HepG2 (cell line): ENCODE measurements around the gene BMF. TPM values are rescaled to one million over a fixed set of nuclear protein-coding genes. Genes with fewer than 3 reads are reported as not detected.

Source experiments
- BRCA1 ChIP-seq: sonication (generic); formaldehyde crosslinking; IDR thresholded peaks from 2 replicates; pipeline ENCODE4 v1.4.0; 2020; ENCODE audit warnings: missing genetic modification reagents
- BRD4 ChIP-seq: sonication (generic); formaldehyde crosslinking; IDR thresholded peaks from 2 replicates; pipeline ENCODE4 v1.4.0; 2020; ENCODE audit warnings: missing genetic modification reagents
- ESRRA ChIP-seq: sonication (generic); formaldehyde crosslinking; IDR thresholded peaks from 2 replicates; pipeline ENCODE4 v1.5.1; 2020; ENCODE audit warnings: mild to moderate bottlenecking, low read depth, missing genetic modification reagents
- FOXA3 ChIP-seq: IDR thresholded peaks from 2 replicates; pipeline ENCODE4 v1.6.1; 2016; ENCODE audit warnings: missing genetic modification reagents, missing compliant biosample characterization
- FOXP1 ChIP-seq, 2 experiments: fragments of 450-650 bp in 1 of 2; IDR thresholded peaks; 2 replicates each; pipeline ENCODE4 v1.6.1; 2017 to 2018; ENCODE audit warnings: antibody characterized with exemption in 1 of 2
- HNF4A ChIP-seq: sonication (generic); formaldehyde crosslinking; IDR thresholded peaks from 2 replicates; pipeline ENCODE4 v1.4.0; 2020; ENCODE audit warnings: missing genetic modification reagents
- ISL2 ChIP-seq: sonication (generic); formaldehyde crosslinking; IDR thresholded peaks from 2 replicates; pipeline ENCODE4 v1.5.0; 2020; ENCODE audit warnings: missing genetic modification reagents
- NCOA2 ChIP-seq: sonication (generic); formaldehyde crosslinking; IDR thresholded peaks from 2 replicates; pipeline ENCODE4 v1.8.0; 2022; ENCODE audit warnings: inconsistent platforms
- SOX5 ChIP-seq: IDR thresholded peaks from 2 replicates; pipeline ENCODE4 v1.6.1; 2016; ENCODE audit warnings: borderline replicate concordance
- SP4 ChIP-seq: sonication (generic); formaldehyde crosslinking; IDR thresholded peaks from 2 replicates; pipeline ENCODE4 v1.8.1; 2023; ENCODE audit warnings: mild to moderate bottlenecking, missing genetic modification reagents
- SRF ChIP-seq: IDR thresholded peaks from 2 replicates; pipeline ENCODE4 v1.6.1; 2011; ENCODE audit warnings: mild to moderate bottlenecking, low read depth, low read length, moderate library complexity
- ZNF274 ChIP-seq: sonication (generic); formaldehyde crosslinking; IDR thresholded peaks from 2 replicates; pipeline ENCODE4 v1.5.1; 2020; ENCODE audit warnings: mild to moderate bottlenecking, missing genetic modification reagents
- ZNF543 ChIP-seq: sonication (generic); formaldehyde crosslinking; IDR thresholded peaks from 2 replicates; pipeline ENCODE4 v1.4.0; 2020; ENCODE audit warnings: mild to moderate bottlenecking, missing genetic modification reagents
- polyA plus RNA-seq, 8 experiments: library from polyadenylated mRNA; depleted of rRNA in 3 of 8; stranded (reverse) in 7 of 8; unstranded in 1 of 8; fragments of >200 nt; fragmentation: Illumina TruSeq in 4 of 8; extraction: Trizol in 4 of 8; gene quantifications; 2 replicates each; pipeline versions ENCODE4 v1.2.1 to v1.2.3, GENCODE V29; 2011 to 2016; ENCODE audit warnings: low read depth in 4 of 8, missing spikeins in 1 of 8, mixed read lengths in 1 of 8; ENCODE audit not compliant: insufficient read depth in 1 of 8
- total RNA-seq, 5 experiments: library from RNA; depleted of rRNA; stranded (reverse); fragments of >200 nt; fragmentation: Illumina TruSeq; extraction: Trizol; gene quantifications; 2 replicates each; pipeline ENCODE4 v1.2.3, GENCODE V29; 2016; ENCODE audit warnings: low read depth in 1 of 5
- TF ChIP-seq, protein P1 (sequence below): sonication (generic); formaldehyde crosslinking; IDR thresholded peaks from 2 replicates; pipeline ENCODE4 v1.4.0; 2020; ENCODE audit warnings: missing genetic modification reagents
- TF ChIP-seq, protein P2 (sequence below): sonication (generic); formaldehyde crosslinking; IDR thresholded peaks from 2 replicates; pipeline ENCODE4 v1.4.0; 2020; ENCODE audit warnings: missing genetic modification reagents, borderline replicate concordance
- TF ChIP-seq, protein P3 (sequence below), 2 experiments: sonication (generic) in 1 of 2; formaldehyde crosslinking in 1 of 2; IDR thresholded peaks; 2 replicates each; pipeline versions ENCODE4 v1.5.1 to v1.6.1; 2011 to 2020; ENCODE audit warnings: borderline replicate concordance in 1 of 2, low read depth in 1 of 2, low read length in 1 of 2, mild to moderate bottlenecking in 1 of 2, missing genetic modification reagents in 1 of 2, moderate library complexity in 1 of 2
- TF ChIP-seq, protein P4 (sequence below): sonication (generic); formaldehyde crosslinking; IDR thresholded peaks from 2 replicates; pipeline ENCODE4 v1.5.0; 2020; ENCODE audit warnings: mild to moderate bottlenecking, missing genetic modification reagents, borderline replicate concordance

The BMF gene
- total and polyA plus RNA-seq, 2 of the 13 experiments (the other 11 are each of a cell fraction or from before 2014, with no cell fraction given), result 8.7 to 15.9 TPM

DNA sequence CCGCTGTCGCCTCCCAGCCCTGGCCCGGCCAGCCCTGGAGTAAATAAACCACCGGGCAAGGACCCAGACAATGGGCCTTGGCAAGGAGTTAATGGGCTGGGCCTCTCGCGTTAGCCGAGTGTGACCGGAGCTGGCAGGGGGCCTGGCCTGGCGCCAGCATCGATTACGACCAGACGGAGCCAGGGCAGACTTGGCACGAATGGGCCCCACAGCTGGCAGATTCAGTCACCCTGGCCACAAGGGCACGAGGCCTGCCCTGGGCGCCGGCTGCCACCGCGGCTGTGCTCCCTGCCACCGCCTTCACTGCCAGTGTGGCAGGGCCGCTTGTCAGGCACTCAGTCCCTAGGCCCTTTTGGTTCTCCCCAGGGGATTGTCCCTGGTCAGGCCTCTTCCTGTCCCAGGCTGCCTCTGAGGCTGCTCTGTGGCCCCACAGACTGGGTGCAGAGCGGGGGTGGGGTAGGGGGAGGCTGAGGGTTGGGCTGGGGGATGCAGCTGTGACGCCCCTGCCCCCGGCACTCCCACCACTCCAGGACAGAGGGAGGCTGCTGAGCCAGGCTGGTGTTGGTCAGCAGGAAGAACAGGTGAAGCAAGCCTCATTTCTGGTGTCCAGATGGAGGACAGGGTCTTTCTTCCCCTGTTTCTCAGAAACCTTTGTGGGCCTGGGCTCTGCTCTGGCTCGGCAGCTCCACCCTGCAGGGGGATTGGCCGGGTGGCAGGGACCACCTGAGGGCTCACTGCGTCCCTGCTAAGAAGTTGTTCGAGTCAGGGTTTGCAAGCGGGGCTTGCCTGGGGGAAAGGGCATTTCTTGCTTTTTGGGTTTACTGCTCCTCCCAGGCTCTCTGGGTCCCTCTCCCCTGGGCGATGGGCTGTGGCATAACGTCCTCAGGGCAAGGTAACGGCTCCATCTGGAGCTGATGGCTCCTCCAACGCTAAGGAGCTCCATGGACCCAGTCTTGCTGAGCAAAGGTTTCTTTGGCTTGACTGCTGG is 39.2 kb downstream of the BMF start (continued):
- TF ChIP-seq, protein P1, sequence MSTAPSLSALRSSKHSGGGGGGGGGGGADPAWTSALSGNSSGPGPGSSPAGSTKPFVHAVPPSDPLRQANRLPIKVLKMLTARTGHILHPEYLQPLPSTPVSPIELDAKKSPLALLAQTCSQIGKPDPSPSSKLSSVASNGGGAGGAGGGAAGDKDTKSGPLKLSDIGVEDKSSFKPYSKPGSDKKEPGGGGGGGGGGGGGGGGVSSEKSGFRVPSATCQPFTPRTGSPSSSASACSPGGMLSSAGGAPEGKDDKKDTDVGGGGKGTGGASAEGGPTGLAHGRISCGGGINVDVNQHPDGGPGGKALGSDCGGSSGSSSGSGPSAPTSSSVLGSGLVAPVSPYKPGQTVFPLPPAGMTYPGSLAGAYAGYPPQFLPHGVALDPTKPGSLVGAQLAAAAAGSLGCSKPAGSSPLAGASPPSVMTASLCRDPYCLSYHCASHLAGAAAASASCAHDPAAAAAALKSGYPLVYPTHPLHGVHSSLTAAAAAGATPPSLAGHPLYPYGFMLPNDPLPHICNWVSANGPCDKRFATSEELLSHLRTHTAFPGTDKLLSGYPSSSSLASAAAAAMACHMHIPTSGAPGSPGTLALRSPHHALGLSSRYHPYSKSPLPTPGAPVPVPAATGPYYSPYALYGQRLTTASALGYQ (CRISPR knock-in tag), result peak; percentile 45; the same call in 1 of the 2 replicates
- no peak for TF ChIP-seq SRF
- TF ChIP-seq NCOA2 (CRISPR knock-in tag), result peak; percentile 29; the same call in 1 of the 2 replicates
- 0 out of 2 replicates have a peak, but pooled peaks have one; percentile 38 for TF ChIP-seq BRCA1 (CRISPR knock-in tag)
- TF ChIP-seq, protein P2, sequence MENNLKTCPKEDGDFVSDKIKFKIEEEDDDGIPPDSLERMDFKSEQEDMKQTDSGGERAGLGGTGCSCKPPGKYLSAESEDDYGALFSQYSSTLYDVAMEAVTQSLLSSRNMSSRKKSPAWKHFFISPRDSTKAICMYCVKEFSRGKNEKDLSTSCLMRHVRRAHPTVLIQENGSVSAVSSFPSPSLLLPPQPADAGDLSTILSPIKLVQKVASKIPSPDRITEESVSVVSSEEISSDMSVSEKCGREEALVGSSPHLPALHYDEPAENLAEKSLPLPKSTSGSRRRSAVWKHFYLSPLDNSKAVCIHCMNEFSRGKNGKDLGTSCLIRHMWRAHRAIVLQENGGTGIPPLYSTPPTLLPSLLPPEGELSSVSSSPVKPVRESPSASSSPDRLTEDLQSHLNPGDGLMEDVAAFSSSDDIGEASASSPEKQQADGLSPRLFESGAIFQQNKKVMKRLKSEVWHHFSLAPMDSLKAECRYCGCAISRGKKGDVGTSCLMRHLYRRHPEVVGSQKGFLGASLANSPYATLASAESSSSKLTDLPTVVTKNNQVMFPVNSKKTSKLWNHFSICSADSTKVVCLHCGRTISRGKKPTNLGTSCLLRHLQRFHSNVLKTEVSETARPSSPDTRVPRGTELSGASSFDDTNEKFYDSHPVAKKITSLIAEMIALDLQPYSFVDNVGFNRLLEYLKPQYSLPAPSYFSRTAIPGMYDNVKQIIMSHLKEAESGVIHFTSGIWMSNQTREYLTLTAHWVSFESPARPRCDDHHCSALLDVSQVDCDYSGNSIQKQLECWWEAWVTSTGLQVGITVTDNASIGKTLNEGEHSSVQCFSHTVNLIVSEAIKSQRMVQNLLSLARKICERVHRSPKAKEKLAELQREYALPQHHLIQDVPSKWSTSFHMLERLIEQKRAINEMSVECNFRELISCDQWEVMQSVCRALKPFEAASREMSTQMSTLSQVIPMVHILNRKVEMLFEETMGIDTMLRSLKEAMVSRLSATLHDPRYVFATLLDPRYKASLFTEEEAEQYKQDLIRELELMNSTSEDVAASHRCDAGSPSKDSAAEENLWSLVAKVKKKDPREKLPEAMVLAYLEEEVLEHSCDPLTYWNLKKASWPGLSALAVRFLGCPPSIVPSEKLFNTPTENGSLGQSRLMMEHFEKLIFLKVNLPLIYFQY (CRISPR knock-in tag), result peak; percentile 55; the same call in 1 of the 2 replicates
- no peak for TF ChIP-seq SP4 (CRISPR knock-in tag)
- TF ChIP-seq FOXA3 (CRISPR knock-in tag), result 0 out of 2 replicates have a peak, but pooled peaks have one; percentile 34
- TF ChIP-seq, protein P3, sequence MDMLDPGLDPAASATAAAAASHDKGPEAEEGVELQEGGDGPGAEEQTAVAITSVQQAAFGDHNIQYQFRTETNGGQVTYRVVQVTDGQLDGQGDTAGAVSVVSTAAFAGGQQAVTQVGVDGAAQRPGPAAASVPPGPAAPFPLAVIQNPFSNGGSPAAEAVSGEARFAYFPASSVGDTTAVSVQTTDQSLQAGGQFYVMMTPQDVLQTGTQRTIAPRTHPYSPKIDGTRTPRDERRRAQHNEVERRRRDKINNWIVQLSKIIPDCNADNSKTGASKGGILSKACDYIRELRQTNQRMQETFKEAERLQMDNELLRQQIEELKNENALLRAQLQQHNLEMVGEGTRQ (IDR thresholded peaks at IDR 0.05; ENCODE audit: low read depth, low read length), result no peak
- TF ChIP-seq, protein P3 (CRISPR knock-in tag; IDR thresholded peaks at IDR 0.05; ENCODE audit: borderline replicate concordance), result no peak
- peak; percentile 58; the same call in 1 of the 2 replicates for TF ChIP-seq ZNF274 (CRISPR knock-in tag)
- 0 out of 2 replicates have a peak, but pooled peaks have one; percentile 39 for TF ChIP-seq ISL2 (CRISPR knock-in tag)
- TF ChIP-seq ZNF543 (CRISPR knock-in tag), result peak; percentile 48; the same call in 1 of the 2 replicates
- TF ChIP-seq SOX5 (CRISPR knock-in tag), result peak; percentile 73; the same call in 1 of the 2 replicates
- TF ChIP-seq HNF4A (CRISPR knock-in tag), result peak; percentile 31; the same call in 1 of the 2 replicates
- no peak for TF ChIP-seq ESRRA (CRISPR knock-in tag)
- TF ChIP-seq FOXP1 (IDR thresholded peaks at IDR 0.05), result no peak
- 0 out of 2 replicates have a peak, but pooled peaks have one; percentile 15 for TF ChIP-seq FOXP1 (CRISPR knock-in tag; IDR thresholded peaks at IDR 0.05)
- TF ChIP-seq, protein P4, sequence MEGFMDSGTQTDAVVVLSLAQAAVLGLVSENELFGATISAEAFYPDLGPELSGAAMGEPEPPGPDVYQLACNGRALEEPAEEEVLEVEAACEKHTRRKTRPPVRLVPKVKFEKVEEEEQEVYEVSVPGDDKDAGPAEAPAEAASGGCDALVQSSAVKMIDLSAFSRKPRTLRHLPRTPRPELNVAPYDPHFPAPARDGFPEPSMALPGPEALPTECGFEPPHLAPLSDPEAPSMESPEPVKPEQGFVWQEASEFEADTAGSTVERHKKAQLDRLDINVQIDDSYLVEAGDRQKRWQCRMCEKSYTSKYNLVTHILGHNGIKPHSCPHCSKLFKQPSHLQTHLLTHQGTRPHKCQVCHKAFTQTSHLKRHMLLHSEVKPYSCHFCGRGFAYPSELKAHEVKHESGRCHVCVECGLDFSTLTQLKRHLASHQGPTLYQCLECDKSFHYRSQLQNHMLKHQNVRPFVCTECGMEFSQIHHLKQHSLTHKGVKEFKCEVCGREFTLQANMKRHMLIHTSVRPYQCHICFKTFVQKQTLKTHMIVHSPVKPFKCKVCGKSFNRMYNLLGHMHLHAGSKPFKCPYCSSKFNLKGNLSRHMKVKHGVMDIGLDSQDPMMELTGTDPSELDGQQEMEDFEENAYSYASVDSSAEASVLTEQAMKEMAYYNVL, result 0 out of 2 replicates have a peak, but pooled peaks have one; percentile 33
- 0 out of 2 replicates have a peak, but pooled peaks have one; percentile 51 for TF ChIP-seq BRD4 (CRISPR knock-in tag)
